GM10266 (cell line): ENCODE data around the gene DRGX.

Experiments used
- DNase-seq: peaks from one replicate; pipeline ENCODE4 v3.0.0; 2012; ENCODE audit errors: extremely low spot score
- CTCF ChIP-seq: IDR thresholded peaks from 2 replicates; pipeline ENCODE4 v1.5.1; 2012; ENCODE audit warnings: mild to moderate bottlenecking, low read depth; ENCODE audit not compliant: control insufficient read depth, insufficient read depth; ENCODE audit errors: missing control alignments

Gene DRGX

GRCh38 chr10:49354593-49354992 is 41.3 kb downstream of the DRGX start:
- TF ChIP-seq CTCF, result no peak
- no peak for DNase-seq

GRCh38 chr10:49353895-49354566 is 41.9 kb downstream of the DRGX start:
- TF ChIP-seq CTCF, result no peak
- DNase-seq, result no peak

GRCh38 chr10:49353026-49353894 is 42.6 kb downstream of the DRGX start:
- no peak for TF ChIP-seq CTCF
- no peak for DNase-seq

- TF ChIP-seq CTCF, result no peak
Measured at GRCh38 chr10:49352323-49352722, 43.6 kb downstream of the DRGX start.

DNA sequence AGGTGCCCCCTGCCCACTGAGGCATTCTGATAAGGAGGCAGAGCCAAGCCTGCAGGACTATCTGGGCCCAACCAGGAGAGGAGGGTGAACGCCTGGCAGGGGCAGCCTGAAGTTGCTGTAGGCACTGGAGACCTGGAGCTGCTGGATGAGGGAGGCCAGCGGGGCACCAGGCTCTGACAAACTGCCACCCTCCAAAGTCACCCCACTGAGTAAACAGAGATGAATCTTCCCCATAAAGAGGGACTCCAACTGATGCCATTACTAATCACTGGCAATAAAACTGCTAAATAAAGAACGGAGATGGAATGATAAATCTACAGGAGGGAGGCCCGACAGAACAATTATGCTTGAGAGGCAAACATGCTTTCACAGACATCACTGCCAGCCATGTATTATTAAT is 44.2 kb downstream of the DRGX start:
- DNase-seq, result no peak
- TF ChIP-seq CTCF, result no peak

More at GRCh38 chr10:49352323-49352722, 43.6 kb downstream of the DRGX start:
- no peak for DNase-seq

DNA sequence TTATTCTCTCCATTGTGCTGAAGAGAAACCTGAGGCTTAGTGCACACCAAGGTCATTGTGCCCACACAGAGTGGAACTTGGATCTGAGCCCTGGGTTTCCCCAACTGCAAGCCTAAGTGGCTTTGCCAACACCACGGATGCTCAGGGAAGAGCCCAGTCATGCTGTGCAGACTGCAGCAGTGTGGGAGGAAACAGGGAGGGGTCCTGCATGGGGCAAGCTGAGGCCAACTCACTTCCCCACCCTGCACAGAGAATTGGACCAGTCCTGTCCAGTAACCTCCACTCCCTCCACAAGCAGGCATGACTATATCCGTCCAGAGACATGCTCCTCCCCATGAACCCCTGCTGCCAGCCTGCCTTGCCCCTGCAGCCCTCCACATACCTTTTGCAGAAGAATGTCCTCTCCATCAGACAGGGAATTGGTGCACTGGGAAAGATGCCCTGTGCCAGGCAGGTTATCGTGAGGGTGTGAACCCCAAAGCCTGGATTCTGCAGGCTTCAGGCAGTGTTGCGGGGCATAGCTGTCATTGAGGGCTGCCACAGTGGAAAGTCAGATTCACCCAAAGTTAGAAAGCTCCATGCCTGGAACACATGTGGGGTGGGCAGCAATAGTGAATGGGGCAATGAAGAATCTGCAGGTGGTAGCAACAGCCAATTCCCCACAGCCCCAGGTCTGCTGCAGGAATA is 44.9 kb downstream of the DRGX start:
- DNase-seq, result no peak
- no peak for TF ChIP-seq CTCF
